ENCODE results near the gene WWP2.

The WWP2 gene

GRCh38 chr16:69924041-69924775 lies 162.1 kb downstream of the WWP2 start:
- no peak for TF ChIP-seq CTCF (IDR thresholded peaks at IDR 0.05; ENCODE audit: low read depth, low read length, missing control alignments)
- no peak for DNase-seq (ENCODE audit: extremely low read depth, low read depth)
- H3K4me3 ChIP-seq (replicated peaks; ENCODE audit: low read depth, low read length) = no peak overlapping the region

GRCh38 chr16:69924777-69925191 lies 162.7 kb downstream of the WWP2 start:
- no peak for TF ChIP-seq CTCF (IDR thresholded peaks at IDR 0.05; ENCODE audit: low read depth, low read length, missing control alignments)
- no peak overlapping the region for H3K4me3 ChIP-seq (replicated peaks; ENCODE audit: low read depth, low read length)
- DNase-seq (ENCODE audit: extremely low read depth, low read depth) = no peak

GRCh38 chr16:69925311-69925710 lies 163.2 kb downstream of the WWP2 start:
- TF ChIP-seq CTCF (IDR thresholded peaks at IDR 0.05; ENCODE audit: low read depth, low read length, missing control alignments) = no peak
- no peak overlapping the region for H3K4me3 ChIP-seq (replicated peaks; ENCODE audit: low read depth, low read length)
- no peak for DNase-seq (ENCODE audit: extremely low read depth, low read depth)

GRCh38 chr16:69926241-69926640 lies 164.1 kb downstream of the WWP2 start:
- H3K4me3 ChIP-seq (replicated peaks; ENCODE audit: low read depth, low read length) = no peak overlapping the region
- no peak for TF ChIP-seq CTCF (IDR thresholded peaks at IDR 0.05; ENCODE audit: low read depth, low read length, missing control alignments)
- DNase-seq (ENCODE audit: extremely low read depth, low read depth) = no peak

- no peak for DNase-seq (ENCODE audit: extremely low read depth, low read depth)
Measured at GRCh38 chr16:69927056-69927757, 165.1 kb downstream of the WWP2 start.

GRCh38 chr16:69928856-69929400 lies 166.8 kb downstream of the WWP2 start:
- H3K4me3 ChIP-seq (replicated peaks; ENCODE audit: low read depth, low read length) = no peak overlapping the region
- no peak for DNase-seq (ENCODE audit: extremely low read depth, low read depth)
- TF ChIP-seq CTCF (IDR thresholded peaks at IDR 0.05; ENCODE audit: low read depth, low read length, missing control alignments) = no peak

More at GRCh38 chr16:69927056-69927757, 165.1 kb downstream of the WWP2 start:
- no peak for TF ChIP-seq CTCF (IDR thresholded peaks at IDR 0.05; ENCODE audit: low read depth, low read length, missing control alignments)
- H3K4me3 ChIP-seq (replicated peaks; ENCODE audit: low read depth, low read length) = no peak overlapping the region

Measured in HFF-Myc (cell line).